SKM-1 treated with dmso at 0.1 percent for 144 hours (cell line): Measurements from ENCODE around the gene GATD1.

Source experiments
- DNase-seq: peaks from one replicate; lab custom pipeline; 2025; ENCODE audit not compliant: unreplicated experiment; lab: John Stamatoyannopoulos, UW

Gene GATD1

DNA sequence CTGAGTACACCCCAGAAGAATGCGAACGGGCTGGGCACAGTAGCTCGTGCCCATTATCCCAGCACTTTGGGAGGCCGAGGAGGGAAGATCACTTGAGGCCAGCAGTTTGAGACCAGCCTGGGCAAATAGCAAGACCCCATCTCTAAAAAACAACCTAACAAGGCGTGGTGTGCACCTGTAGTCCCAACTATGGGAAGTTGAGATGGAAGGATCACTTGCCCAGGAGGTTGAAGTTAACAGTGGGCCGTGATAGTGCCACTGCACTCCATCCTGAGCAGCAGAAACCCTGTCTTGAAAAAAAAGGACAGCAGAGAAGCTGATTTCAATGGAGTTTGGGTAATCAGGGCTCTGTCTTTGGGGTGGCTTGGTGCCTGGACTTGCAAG lies 35.8 kb upstream of the GATD1 start:
- DNase-seq = no peak

DNA sequence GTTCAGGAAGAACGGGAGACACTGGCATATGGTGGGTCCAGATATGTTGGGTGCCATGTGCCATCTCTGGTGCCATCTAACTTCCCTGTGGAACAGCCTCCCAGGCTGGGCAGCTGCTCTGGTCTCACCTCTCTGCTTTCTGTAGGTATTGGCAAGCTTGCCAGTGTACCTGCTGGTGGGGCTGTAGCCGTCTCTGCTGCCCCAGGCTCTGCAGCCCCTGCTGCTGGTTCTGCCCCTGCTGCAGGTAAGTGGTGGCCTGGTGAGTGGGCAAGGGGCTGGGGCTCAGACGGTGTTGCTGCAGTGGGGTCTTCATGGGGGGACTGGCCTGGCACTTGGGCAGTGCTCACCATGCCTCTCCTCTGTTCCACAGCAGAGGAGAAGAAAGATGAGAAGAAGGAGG lies 35.1 kb upstream of the GATD1 start:
- no peak for DNase-seq

DNA sequence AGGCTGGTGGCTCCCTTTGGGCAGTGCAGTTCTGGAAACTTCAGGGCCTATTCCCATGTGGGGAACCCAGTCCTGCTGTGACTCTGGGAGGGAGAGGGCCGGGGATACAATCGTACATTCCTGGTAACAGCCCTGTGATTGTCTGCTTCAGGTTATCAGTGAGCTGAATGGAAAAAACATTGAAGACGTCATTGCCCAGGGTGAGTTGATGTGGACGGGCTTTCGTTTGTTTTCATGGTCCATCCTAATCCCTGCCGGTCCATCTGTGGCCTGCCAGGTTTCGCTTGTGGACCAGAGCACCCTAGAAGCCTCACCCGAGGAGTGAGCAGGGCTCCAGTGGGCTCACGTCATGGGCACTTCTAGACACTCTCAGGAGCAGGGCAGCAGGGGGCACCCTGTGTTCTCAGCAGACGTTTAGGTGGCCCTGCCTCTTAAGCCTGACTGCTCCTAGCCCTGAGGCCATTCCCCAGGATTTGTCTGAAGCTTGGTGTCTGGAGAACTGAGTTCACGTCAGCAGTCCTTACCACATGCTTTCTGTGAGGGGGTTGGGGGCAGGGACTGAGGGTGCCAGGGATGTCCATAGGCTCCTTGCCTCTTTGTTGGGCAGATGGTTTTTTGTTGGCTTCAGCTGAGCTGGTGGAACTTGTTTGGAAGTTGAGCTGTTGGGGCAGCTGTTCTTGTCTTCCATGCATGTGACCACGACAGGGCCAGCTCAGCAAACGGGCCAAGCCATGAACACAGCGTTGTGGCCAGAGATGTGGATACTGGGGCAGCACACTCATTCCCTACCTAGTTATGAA lies 34.4 kb upstream of the GATD1 start:
- DNase-seq = no peak

DNA sequence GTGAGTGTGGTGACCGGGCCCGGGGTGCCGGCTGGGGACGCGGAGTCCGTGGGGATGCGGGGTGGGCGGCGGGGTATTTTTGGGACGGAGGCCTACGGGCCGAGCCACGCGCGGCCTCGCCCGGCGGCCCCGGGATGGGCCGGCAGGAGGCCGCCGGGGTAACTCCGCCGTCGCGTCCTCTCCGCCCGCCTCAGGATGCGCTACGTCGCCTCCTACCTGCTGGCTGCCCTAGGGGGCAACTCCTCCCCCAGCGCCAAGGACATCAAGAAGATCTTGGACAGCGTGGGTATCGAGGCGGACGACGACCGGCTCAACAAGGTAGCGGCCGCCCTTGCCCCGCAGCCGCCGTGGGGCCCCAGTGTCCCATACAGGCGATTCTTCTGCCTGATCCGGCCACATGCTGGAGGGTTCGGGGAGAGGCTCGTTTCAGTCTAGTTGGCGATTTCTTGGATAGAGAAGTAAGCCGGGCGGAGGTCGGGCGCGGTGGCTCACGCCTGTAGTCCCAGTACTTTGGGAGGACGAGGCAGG lies 32.8 kb upstream of the GATD1 start:
- no peak for DNase-seq

DNA sequence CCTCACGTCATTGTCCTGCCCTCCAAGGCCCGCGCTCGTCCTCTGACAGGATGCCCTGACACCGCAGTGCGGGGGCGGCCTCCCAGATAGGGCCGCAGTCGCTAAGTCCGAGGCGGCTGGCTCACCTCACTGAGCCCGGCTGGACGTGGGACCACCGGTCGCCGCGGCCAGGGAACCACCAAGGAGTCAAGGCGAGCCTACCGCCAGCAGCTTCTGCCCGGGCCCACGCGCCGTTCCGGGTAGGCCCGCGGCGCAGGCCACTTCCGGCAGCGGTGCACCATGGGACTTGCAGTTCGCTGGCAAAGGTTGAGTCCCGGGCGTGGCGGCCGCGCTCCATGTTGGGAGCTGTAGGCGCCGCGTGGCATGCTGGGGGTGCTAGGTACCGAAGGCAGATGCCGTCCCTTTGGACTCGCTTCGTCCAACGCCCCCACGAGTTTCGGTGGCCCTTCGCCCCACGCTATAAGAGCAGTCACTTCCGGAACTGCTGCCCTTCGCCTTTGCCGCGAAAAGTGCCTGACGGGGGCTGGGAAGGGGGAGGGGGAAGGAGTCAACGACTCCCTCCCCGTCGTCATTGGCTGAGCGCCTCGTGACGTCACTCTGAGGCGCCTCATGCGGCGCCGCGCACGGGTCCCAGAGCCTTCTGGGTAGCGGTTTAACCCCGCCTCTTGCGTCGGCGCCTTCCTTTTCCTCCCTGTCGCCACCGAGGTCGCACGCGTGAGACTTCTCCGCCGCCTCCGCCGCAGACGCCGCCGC lies 32.2 kb upstream of the GATD1 start, which contains the start of gene RPLP2:
TSS of gene RPLP2 (plus strand) at position 681 of the 753 bp plus-strand sequence. CDS start 268 bp downstream, outside the sequence.
- DNase-seq = peak; percentile 91

DNA sequence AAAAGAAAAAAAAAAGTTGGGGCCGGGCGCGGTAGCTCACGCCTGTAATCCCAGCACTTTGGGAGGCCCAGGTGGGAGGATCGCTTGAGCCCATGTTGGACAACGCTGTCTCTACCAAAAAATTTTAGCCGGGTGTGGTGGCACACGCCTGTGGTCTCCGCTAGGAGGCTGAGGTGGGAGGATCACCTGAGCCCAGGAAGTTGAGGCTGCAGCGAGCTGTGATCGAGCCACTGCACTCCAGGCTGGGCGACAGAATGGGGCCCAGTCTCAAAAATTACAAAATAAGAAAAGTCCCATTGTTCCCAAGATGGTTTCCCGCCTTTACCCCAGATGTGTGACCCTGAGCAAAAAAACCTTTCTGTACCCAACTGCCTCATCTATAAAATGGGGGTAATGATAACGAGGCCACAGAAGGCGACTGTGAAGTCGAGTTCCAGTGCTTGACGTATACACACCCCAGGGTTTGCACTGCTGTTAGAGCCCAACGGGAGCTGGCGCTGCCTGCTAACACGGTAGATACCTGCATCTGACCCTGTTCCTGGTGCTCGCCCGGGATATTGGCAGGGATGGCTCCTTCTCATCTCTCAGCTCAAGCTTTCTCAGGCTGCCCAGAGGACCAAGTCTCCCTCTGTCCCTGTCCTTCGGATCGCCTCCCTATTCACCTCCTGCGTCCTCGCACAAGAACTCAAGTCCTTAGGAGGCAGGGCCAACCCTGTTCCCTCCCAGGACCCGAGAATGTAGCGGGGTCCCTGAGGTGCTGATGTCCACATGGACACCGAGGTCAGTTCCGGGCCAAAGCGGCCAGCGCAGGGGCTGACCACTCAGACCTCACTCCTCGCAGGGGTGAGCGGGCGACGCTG lies 31.4 kb upstream of the GATD1 start:
- no peak for DNase-seq

DNA sequence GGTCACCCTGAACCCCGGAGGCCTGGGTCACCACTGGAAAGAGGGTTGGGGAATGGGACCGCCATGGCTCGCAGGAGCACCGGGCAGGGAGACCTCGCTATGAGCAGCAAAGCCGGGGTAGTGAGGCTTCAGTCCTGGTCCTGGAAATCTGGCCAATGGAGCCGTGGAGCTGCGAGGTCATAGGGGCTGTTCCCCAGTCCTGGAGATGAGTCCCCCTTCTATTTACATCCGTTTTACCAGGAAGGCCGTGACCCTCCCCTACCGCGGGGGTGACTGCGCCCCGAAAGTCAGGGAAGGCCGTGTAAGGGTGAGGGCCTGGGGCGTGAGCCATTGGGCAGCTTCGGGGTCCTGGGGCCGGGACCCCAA lies 27.3 kb upstream of the GATD1 start:
- DNase-seq = no peak

DNA sequence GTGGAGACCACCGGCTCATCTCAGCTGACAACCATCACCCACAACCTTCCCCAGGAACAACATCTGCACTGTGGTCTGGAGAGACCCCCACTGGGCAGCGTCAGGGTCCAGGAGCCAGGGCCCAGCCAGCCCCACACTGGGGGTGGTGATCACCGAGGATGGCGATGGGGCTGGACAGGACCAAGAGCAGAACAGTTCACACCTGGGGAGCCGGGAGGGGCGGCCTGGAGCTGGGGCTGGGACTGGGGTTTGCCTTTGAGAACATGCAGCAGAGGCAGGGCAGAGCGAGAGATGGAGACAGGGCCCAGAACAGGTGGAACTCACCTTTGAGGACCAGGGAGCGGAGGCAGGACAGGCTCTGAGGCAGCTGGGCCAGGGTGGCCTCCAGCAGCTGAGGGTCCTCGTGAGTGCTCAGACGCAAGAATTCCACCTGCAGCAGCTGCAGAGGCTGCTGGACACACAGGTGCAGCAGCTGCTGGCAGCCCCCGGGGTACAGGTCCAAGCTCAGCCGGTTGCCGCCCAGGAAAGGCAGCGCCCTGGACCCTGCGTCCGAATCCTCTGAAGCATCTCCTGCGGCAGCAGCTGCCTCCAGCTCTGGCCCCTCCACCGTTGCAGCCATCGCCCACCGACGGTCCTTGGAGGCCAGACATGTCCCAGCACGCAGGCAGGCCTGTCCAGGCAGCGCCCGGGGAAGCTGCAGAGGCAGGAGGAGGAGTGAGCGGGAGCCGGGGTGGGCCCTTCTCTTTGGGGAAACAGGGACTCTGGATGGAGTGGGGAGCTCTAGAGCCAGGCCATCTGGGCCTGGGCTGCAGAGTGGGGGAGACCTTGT lies 26.7 kb upstream of the GATD1 start:
- no peak for DNase-seq

DNA sequence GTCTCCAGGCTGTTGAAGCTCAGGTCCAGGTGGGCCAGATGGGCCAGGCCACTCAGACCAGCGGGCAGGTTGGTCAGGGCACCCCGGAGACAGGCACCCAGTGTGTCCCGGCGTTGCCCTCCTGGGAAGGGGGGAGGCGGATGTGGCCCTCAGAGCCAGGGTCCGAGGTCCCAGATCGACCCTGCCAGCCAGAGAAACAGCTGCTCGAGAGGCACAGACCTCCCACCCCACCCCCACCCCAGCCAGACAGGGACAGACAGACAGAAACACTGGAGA lies 26.1 kb upstream of the GATD1 start:
- no peak for DNase-seq

DNA sequence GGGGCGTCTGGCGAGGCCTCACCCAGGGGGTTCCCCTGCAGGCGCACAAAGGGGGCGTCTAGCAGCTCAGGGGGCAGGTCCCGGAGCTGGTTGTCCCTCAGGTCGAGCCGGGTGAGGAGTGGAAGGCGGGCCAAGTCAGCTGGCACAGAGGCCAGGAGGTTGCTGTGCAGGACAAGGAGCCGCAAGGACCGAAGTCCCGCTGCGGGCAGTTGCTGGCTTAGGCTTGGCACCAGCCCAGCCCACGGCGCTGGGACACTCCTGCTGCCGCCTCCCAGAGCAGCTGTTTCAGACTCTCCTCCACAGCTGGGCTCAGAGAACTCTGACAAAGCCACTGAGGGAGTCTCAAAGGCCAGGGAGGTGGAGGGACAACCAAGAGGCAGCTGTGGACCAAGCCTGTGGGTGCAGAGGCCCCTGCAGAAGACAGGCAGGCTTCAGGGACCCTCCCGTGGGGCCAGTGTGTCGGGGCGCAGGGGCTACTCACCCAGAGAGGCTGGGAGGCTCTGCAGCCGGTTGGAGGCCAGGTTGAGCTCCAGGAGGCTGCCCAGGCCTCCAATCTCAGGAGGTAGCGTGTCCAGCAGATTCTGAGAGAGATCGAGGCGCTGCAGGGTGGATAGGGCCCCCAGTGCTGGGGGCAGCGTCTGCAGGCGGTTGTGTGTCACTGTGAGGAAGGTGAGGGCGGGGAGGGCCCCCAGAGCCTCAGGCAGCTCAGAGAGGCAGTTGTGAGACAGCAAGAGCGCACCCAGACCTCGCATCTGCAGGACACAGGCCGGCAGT lies 25.6 kb upstream of the GATD1 start:
- no peak for DNase-seq

DNA sequence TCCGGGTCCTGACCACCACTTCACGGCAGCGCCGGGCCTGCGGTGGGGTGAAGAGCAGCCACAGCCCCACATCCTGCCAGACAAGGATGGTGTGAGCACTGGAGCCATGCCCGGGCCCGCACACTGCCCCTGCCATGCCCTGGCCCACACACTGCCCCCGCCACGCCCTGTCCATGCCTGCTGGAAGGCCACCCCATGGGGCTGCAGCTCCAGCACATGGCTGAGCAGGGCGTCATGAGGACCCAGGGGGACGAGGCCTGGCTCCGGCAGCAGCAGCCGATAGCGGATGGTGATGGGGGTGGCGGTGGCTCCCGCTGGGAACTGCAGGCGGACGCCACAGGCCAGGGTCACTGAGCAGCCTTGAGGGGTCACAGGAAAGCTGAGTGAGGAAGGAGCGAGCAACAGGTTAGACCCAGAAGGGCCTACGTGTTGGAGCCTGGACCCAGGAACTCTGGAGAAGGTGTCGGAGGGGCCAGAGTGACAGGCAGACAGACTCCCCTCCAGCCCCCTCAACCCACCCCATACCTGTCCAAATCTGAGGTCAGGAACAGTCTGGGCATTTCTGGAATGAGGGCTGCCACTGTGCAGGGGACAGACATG lies 24.8 kb upstream of the GATD1 start:
- DNase-seq = no peak

DNA sequence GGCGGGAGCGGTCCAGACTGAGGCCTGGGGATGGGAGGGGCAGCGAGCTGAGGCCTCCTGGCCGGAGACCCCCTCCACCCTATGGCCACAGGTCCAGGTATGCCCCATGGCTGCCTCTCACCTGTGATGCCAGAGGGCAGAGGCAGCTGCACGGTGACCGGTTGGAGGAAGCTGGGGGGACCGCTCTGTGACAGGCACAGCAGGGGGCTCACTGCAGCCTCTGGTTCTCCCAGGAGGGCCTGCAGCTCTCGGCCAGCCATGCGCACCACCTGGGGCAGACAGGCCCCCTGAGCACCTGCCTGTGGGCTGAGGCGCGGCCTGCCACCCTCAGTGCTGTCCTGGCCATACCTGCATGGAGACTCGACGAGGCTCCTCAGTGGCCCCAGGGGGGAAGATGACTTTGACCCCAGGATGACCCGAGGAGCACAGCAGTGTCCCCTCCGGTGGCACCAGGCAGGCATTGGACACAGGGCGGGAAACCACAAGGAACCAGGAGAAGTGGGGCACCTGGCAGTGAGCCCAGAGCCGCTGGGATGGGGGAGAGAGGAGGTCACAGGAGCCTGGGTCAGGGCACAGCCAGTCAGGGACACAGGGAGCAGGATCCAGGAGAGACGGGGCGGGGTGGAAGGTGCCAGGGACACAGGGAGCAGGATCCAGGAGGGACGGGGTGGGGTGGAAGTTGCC lies 24.0 kb upstream of the GATD1 start:
- DNase-seq = no peak

DNA sequence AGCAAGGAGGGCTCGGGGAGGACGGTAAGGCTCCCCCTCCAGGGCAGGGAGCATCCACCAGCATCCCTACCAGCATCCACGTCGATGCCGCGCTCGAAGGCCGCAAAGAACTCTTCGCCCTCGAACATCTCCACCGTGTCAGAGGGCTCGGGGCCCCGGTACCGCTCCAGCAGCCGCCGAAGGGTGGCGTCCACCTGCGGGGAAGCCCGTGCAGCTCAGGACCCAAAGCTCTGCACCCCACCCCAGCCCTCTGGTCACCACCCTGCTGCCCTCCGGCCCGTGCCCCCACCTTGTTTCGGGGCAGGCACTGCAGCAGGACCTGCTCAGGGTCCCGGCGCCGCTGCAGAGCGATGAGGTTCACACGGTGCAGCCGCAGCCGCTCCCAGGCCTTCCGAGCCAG lies 23.2 kb upstream of the GATD1 start:
- no peak for DNase-seq

DNA sequence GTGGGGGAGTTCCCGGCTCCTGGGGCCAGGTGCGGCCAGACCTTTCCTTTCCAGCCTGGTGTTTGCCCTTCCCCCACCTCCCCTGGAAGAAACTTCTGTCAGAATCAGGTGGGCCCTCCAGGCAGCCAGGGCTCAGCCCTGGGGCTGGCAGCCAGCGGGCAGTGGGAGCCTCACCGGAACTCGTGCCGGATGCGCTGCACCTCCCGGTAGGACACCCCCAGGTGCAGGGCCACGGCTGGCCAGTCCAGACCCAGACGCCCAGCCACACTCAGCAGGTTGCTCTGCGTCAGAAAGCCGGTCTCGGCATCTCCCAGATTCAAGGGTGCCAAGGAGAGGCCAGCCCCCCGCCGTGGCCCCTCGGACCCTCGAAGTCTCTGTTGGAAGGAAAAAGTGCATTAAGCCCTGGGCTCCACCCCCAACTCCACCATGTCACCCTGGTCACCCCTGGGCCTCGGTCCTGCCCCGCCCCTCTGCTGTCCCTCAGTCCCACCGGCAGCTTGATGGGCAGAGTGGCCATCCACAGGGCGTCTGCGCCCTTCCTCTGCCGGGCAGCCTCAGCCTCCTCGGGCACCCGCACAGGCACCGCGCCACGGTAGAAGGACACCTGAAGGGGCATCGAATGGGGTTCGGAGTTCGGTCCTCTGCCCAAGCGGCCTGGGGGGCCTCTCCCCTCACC lies 22.5 kb upstream of the GATD1 start:
- no peak for DNase-seq

DNA sequence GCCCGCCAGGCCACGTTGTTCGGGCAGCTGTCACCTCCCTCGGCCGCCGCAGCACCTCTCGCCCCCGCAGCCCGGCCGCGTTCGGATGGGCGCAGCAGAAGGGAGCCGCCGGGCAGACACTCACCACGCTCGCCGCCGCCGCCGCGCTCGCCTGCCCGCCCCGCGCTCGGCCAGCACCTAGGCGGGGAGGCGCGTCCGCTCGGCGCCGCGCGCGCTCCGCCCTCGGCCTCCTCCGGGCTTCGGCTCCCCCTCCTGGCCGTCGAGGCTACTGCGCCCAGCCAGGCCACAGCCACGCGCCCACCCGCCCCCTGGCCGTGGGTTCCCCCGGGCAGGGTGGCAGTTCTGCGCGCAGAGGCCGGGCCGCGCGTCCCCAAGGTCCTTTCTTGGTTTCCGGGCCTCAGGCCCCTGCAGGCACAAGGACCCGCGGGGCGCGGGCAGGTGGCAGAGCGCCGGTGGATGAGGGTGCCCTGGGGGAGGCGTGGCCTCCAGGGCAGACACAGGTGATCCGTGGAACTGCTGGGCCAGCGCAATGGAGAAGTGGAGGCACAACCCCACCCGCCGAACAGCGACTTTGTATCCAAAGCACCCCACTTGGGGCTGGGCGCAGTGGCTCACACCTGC lies 20.9 kb upstream of the GATD1 start, which contains the start of gene SLC25A22:
TSS of gene SLC25A22 (minus strand) at position 189 of the 621 bp plus-strand sequence. CDS start 3,275 bp downstream, outside the sequence.
- peak; percentile 74 for DNase-seq

DNA sequence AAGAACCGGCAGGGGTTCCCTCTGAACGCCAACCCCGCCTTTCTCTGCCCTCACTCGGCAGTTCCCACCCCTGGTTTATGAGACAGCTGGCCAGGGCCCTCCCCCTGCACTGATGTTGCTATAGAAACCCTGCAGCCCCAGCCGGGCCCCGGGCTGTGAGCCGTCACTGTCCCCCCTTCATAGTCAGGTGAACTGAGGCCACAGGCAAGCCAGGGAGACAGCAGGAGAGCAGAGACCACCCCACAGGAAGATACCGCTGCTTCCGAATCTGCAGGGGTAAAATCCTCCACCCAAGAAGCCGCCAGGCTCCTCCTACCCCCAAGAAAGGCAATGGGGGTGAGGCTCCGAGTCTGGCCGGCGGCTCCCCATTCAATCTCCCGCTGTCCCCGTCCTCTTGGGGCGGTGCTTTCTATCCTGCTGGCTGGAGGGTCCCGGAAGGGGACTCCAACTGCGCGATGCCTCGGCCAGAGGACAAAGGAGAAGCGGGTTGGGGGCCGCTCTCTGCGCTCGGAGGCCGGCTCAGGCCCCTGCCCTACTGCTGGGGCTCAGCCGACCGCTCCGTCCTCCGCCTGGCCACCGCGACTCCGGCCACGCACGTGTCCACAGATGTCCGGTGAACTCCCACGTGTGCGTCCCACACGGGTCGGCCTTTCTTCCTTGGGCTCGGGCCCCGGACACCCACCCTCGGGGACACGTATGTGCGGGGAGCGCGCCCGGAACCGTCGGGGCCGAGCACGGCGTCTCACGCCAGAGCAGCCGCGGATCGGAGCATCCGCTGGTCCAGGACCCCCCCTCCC lies 20.2 kb upstream of the GATD1 start:
- peak; percentile 64 for DNase-seq
